ENCODE measurements around the gene DNAJC15.

DNA sequence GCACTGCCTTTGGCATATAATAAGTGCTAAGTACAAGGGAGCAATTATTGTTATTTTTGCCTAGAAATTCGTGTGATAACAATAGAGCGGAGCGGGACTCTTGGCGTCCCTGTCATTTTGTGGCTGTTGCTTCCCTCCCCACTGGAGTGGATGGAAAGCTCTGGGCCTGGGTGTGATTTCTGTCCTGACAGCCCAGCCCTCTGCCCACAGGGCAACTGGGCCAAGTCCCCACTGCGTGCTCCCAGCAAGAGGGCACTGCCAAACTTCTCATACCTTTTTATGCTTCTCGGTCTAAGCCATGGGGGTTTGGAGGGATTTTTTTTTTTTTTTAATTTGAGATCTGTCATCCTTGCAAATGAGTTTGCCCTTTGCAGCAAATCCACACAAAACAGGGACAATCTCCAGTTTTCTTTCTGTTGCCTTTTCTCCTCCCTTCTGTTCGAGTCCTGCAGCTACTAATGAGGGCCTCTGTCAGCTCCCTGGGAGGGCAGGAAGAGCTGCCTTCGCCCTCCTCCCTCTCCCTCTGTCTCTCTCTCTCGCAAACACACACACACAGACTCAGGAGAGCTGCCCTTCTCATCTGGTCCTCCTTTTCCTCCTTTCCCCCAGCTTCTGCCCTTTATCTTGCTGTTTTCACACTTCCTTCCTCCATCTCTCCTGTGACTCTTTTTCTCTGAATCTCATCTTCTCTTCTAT is 103.9 kb downstream of the DNAJC15 start:
- no peak for TF ChIP-seq POLR2A (IDR thresholded peaks at IDR 0.05; ENCODE audit: low read depth, low read length)
- TF ChIP-seq RAD21 (IDR thresholded peaks at IDR 0.05; ENCODE audit: low read length): no peak
- TF ChIP-seq, protein P1, sequence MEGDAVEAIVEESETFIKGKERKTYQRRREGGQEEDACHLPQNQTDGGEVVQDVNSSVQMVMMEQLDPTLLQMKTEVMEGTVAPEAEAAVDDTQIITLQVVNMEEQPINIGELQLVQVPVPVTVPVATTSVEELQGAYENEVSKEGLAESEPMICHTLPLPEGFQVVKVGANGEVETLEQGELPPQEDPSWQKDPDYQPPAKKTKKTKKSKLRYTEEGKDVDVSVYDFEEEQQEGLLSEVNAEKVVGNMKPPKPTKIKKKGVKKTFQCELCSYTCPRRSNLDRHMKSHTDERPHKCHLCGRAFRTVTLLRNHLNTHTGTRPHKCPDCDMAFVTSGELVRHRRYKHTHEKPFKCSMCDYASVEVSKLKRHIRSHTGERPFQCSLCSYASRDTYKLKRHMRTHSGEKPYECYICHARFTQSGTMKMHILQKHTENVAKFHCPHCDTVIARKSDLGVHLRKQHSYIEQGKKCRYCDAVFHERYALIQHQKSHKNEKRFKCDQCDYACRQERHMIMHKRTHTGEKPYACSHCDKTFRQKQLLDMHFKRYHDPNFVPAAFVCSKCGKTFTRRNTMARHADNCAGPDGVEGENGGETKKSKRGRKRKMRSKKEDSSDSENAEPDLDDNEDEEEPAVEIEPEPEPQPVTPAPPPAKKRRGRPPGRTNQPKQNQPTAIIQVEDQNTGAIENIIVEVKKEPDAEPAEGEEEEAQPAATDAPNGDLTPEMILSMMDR (conservative IDR thresholded peaks at IDR 0.05; ENCODE audit: low read depth, low read length): no peak
- TF ChIP-seq, protein P2, sequence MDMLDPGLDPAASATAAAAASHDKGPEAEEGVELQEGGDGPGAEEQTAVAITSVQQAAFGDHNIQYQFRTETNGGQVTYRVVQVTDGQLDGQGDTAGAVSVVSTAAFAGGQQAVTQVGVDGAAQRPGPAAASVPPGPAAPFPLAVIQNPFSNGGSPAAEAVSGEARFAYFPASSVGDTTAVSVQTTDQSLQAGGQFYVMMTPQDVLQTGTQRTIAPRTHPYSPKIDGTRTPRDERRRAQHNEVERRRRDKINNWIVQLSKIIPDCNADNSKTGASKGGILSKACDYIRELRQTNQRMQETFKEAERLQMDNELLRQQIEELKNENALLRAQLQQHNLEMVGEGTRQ (IDR thresholded peaks at IDR 0.05; ENCODE audit: low read depth, low read length): no peak
- no peak for TF ChIP-seq RCOR1 (IDR thresholded peaks at IDR 0.05; ENCODE audit: insufficient replicate concordance, low read length)
- TF ChIP-seq MXI1 (IDR thresholded peaks at IDR 0.05; ENCODE audit: borderline replicate concordance, low read depth, low read length): no peak
- TF ChIP-seq, protein P3, sequence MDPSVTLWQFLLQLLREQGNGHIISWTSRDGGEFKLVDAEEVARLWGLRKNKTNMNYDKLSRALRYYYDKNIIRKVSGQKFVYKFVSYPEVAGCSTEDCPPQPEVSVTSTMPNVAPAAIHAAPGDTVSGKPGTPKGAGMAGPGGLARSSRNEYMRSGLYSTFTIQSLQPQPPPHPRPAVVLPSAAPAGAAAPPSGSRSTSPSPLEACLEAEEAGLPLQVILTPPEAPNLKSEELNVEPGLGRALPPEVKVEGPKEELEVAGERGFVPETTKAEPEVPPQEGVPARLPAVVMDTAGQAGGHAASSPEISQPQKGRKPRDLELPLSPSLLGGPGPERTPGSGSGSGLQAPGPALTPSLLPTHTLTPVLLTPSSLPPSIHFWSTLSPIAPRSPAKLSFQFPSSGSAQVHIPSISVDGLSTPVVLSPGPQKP (IDR thresholded peaks at IDR 0.05; ENCODE audit: borderline replicate concordance, low read depth, low read length): no peak
- TF ChIP-seq SMC3 (IDR thresholded peaks at IDR 0.05; ENCODE audit: low read depth, low read length): no peak
